Stimulated activated CD8-positive, alpha-beta memory T cell treated with anti-CD3 and anti-CD28 coated beads, Interleukin-12 subunit alpha, Interleukin-12 subunit beta, amount 100 ng/mL, for 4 hours (primary cell): ENCODE results near the gene BRD1.

Source experiments
- DNase-seq: peaks from one replicate; pipeline ENCODE4 v3.0.0-alpha.2; 2020; ENCODE audit warnings: low read depth

Gene BRD1

DNA sequence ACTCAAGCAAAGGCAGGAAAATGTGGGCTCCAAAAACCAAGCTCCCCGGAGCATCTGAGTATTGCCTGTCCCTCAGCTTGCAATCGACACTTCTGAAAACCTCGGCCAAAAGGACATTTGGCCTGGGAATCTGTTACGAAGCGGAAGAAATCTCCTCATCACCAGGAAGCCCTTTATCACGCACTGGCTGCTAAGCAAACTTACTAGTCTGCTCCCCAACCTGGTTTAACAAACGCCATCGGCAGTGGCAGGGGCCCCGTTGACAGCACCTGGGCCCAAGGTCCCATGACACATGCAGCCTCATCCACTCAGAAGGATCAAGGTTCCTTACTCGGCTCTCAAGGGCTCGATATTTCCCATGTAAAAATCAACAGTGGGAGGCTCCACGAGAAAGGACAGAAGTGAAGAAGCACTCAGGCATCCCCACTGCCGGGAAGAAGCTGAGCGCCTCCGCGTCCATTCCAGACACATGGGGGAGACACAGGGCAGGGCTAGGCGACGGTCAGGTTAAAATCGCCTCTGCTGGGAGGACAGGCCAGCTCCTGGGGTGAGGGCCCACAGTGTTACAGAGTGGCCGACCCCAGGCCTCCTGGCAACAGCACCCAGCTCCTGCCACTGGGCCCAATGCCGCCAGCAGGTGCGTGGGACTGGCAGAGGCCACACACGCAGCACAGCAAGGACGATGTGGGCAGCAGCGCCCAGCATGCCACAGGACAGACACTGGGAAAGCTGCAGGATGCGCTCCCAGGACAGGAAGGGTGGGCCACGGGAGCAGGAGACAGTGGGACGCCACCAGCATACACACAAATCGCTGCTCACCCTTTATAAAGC, 27.1 kb downstream of the BRD1 start:
- DNase-seq, result no peak

DNA sequence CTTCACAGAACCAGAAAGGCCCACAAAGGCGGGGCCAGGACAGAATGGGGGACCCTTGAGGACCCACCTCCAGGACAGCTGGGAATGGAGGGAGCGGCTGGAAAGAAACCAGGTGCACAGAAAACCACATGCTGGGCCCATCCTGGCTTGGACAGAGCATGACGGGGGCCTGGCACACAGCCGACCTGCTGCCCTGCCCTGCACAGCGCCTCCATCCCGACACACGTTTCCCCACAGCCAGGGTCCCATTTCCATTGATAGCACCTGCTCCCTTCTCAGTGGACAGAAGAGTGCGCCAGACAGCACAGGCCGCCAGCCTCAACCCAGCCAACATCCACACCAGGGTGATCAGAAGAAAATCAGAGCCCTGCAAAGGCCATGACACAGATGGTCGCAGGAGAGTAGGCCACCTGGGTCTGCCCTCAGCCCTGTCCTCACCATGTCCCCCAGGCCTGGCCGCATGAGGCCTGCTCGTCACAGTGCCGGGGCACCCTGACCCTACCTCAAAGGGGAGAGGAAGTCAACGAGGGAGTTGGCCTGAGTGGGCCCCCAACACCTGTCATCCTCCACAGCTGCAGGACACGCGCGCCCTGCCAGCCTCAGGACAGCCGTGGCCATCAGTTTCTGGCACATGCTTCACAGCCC, 28.1 kb downstream of the BRD1 start:
- DNase-seq, result no peak

DNA sequence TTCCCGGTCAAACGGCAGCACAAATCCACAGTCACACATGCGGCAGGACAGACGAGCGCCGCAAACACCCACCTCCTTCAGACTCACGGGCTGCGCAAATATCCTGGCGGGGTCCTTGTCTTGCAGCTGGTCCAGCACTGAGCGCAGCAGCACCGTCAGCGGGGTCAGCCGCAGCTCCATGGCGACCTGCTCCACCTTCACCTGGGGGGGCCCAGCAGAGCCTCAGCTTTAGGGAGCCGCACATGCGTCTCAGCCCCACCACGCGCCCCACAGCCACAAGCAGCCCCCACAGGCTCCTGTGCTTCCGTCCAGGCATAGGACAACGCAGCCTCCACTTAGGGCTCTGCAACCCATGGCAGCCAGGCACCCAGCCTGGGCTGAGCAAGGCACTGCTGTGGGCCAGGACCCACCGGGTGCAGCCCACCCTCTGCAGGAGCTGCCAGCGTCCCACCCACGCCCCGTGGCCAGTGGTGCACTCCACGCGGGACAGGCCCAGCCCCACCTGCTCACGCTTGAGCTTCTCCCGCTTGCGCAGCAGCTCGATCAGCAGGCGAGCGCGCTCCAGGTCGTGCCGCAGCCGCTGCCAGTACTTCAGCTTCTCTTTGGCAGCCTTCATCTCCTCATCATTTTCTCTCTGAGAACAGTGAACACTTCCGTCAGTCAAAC, 29.1 kb downstream of the BRD1 start:
- DNase-seq, result no peak

GRCh38 chr22:49797706-49798105, 30.0 kb downstream of the BRD1 start:
- no peak for DNase-seq

GRCh38 chr22:49796596-49797270, 30.9 kb downstream of the BRD1 start:
- DNase-seq, result no peak

GRCh38 chr22:49795521-49795920, 32.2 kb downstream of the BRD1 start:
- no peak for DNase-seq

DNA sequence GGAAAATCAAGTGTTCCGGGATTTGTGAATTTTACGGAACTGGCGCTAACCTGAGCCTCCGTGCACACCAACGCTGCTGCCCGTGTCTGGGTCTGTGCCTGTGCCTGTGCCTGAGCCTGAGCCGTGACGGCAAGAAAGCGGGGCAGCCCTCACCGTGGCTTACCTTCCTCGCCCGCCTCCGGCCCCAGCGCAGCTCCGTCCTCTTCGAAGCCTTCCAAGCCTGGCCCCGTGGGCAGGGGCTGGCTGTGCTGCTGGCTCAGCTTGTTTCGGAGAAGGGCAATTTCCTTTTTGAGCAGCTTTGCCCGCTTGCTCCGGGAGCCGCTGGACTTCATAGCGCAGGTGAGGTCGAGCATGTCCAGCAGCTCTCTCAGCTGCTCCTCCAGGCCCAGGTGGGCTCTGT, 33.8 kb downstream of the BRD1 start:
- DNase-seq, result no peak

DNA sequence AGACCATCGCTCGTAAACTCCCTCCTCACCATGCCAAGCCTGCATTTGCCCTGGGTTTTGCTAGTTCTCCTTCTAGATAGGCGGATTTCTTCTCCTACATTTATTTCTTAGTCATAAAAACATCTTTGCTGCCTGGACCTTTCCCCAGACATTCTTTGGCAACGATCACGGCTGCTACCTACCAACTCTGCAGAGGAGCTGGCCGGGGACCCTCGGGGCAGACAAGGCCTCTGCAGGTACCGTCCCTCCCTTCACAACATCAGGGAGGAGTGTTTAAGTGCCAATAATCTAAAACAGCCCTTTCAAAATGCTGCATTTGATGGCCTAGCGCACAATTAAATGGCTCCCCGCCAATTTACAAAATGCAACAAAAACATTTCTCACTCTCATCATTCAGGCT, 34.4 kb downstream of the BRD1 start:
- no peak for DNase-seq

DNA sequence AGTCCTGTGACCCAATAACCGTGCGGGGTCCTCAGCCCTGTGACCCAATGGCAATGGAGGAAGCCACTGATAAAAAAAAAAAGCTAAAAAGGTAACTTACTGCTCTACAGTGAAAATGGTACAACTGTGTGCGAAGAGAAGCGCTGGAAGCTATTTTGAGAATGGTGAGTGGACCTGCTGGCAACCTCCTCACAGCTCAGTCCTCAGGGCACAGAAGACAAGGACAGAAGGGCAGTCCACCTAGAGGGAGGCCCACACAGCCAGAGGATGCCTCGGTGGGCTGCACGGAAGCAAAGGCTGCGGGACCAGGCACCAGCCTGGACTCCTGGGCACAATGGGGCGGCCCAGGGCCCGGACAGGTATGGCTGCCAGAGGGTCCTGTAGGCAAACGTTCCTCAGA, 35.6 kb downstream of the BRD1 start:
- no peak for DNase-seq

DNA sequence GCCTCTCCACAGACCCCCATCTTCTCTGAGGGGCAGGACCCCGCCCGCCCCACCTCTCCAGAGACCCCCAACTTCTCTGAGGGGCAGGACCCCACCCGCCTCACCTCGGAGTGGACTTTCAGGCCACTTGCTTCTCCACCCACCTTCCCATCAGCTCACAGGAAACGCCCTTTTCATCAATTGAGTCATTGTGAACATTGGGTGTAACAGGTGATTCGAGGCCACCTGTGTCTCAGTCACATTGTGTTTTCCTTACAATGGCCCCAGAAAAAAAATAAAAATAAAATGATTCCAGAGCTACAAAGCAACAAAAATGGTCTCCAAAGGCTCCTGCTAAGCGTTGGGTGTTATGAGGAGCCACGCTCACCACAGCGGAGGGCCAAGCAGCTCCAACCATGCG, 36.0 kb downstream of the BRD1 start:
- no peak for DNase-seq

GRCh38 chr22:49790912-49791311, 36.8 kb downstream of the BRD1 start:
- DNase-seq, result no peak

GRCh38 chr22:49789289-49790141, 38.2 kb downstream of the BRD1 start:
- DNase-seq, result no peak

GRCh38 chr22:49788504-49788903, 39.2 kb downstream of the BRD1 start:
- no peak for DNase-seq

DNA sequence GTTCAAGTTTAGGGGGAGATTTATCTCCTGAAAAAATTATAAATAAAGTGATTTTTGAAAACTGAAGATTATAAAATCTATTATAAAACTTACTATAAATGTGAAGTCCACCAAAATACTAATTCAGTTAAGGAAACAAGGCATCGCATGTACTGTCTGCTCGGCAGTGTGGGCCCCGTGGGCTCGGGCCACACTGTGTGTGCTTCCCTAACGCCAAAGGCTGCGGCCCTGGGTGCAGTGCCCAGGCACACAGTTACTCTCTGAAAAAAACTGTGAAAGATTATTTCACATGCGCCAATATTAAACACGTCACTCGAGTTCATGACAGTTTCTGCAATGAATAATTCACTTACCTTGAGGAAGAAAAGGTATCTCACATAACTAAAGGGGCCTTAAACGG, 39.8 kb downstream of the BRD1 start:
- DNase-seq, result no peak

DNA sequence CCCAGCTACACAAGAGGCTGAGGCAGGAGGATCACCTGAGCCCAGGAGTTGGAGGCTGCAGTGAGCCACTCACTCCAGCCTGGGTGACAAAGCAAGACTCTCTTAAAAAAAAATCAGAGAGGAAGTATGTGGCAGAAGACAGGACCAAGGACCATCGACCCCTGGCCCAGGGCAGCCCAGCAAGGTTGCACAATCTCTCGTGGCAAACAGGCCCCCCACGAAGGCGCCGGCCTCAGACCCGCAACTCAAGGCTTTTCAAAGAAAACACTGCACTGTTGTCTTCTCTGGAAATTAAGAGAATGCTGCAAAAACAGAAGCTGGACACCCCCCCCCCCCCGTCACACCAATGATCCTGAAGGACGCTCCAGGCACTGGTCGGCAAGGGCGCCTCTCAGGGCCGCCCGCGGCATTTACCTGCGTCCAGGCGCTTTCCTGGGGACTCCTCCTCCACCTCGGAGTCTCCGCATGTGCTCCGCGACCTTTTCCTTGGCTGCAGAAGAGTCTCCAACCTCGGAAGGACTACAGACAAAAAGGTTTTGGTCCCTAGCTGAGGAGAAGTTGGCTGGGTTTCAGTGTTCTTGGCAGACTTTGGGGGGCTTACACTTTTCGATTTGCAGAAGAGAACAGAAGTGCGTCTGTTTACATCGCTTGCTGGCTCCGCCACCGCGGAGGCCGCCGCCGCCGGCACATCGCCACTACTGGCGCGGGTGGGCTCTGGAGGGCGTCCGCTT, 40.5 kb downstream of the BRD1 start:
- no peak for DNase-seq

DNA sequence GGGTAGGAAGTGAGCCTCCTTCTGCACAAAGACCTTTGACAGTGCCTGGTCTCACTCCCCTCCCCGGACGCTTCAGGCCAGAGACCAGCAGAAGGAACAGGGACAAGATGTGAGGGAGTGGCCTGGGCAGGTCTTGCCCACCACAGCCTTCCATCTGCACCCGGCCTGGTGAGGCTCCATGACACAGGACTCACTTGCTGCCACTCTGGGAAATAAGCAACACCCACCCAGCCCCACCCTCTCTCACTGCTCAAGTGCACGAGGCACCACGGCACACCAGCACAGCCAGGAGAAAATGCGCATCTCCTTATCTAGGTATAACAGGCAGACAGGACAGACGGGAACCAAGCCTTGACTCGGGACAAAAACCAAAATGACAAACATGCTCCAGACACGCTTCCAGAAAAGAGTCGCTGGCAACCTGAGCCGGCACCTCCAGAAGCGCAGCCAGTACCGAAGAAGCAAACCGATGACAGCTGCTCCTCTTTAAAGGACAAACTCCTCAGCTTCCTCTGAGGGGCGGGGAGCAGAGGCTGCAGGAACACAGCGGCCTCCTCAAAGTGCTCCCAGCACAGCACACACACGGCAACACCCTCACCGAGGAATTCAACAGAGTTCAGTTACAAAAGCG, 41.7 kb downstream of the BRD1 start:
- DNase-seq, result no peak

GRCh38 chr22:49785046-49785521, 42.6 kb downstream of the BRD1 start:
- no peak for DNase-seq

DNA sequence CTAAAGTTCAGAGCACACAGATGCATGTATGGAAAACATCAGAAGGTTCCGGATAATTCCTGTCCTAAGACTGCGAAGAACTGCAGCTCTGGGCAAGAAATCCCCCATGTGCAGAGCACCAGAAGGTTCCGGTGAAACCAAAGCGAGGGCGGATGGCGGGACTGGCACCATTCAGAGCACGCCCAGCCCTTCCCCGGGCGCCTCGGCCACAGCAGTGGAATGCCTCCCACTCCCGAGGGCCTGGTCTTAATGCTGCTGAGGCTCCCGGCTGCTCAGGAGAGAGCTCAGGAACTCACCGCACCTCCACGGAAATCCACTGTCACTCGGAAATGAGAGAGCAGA, 43.1 kb downstream of the BRD1 start:
- no peak for DNase-seq

DNA sequence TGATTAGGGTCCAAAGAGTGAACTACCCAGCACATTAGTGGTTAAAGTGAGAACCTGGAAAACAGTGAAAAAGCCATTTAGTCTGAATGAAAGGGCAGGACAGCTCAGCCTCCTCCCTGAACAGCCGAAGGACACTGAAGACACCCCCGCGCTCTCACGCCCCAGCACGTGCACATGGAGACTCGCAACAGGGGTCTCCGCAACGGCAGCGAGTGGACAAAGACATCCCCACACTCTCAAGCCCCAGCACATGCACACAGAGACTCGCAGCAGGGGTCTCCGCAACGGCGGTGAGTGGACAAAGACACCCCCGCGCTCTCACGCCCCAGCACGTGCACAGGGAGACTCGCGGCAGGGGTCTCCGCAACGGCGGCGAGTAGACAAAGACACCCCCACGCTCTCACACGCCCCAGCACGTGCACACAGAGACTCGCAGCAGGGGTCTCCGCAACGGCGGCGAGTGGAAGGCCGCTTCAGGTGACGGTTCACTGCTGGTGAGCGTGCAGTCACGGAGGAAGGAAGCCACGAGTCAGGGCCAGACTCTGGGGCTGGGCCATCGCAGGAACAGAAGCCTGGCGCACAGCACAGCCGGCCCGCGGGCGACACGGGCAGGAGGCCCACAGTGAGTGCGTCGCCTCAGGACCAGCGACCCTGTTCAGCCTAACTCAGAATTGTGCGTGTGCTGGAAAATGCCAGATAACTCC, 43.6 kb downstream of the BRD1 start:
- DNase-seq, result no peak
